PFSK-1 (cell line): Measurements from ENCODE around the gene TMEM254.

Experiments used
- POLR2AphosphoS5 ChIP-seq: IDR thresholded peaks from 2 replicates; pipeline ENCODE4 v1.6.1; 2012; ENCODE audit warnings: low read depth, mild to moderate bottlenecking, control low read depth, low read length, moderate library complexity
- SIN3A ChIP-seq: IDR thresholded peaks from 2 replicates; pipeline ENCODE4 v1.6.1; 2012; ENCODE audit warnings: mild to moderate bottlenecking, low read length, moderate library complexity, borderline replicate concordance; ENCODE audit not compliant: insufficient read depth
- TAF1 ChIP-seq: IDR thresholded peaks from 2 replicates; pipeline ENCODE4 v1.6.1; 2012; ENCODE audit warnings: low read length, control low read depth, borderline replicate concordance; ENCODE audit not compliant: insufficient read depth
- TF ChIP-seq, protein P1 (sequence below), 2 experiments: IDR thresholded peaks; 2 replicates each; pipeline versions ENCODE4 v1.6.1 to v1.8.0; 2011 to 2012; ENCODE audit warnings: low read depth in 2 of 2, low read length in 2 of 2, control low read depth in 1 of 2, inconsistent platforms in 1 of 2, mild to moderate bottlenecking in 1 of 2, moderate library complexity in 1 of 2; ENCODE audit not compliant: insufficient read depth in 1 of 2

DNA sequence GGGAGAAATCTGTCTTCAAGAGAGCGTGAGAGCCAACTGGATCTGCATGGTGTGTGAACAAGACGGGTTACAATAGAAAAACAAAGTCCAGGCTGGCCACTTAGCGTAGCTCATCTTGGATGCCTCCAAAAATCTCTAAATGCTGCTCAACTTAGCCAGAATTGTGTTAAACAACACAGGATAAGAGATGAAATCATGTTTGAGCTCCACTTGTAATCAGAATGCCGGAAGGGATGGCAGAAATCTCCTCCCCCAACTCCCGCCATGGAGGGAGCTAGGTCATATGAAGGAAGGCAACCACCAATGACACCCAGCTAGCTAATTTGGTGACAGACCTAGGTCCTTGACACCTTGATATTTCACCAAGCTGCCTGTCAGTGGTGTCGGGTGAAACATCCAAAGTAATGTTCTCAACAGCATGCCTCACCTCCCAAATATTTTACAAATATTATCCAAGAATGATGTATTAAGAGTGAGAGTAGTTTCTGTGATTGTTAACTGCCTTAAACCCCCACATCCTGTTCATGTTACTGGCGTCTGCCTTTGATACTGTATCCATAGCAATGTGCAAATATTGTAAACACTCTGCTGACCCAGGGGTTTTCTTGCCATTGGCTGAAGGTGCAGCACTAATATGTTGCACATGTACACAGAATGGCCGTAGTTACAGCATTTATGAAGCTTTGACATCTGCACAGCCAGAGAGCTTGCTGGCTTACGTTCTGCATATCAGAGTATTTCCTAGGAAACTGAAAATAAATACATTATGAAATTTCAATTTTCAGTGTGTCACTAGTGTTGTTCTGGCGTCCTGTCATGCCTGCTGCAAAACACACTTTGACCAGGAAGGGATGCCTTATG, 25.8 kb downstream of the TMEM254 start:
- TF ChIP-seq, protein P1, sequence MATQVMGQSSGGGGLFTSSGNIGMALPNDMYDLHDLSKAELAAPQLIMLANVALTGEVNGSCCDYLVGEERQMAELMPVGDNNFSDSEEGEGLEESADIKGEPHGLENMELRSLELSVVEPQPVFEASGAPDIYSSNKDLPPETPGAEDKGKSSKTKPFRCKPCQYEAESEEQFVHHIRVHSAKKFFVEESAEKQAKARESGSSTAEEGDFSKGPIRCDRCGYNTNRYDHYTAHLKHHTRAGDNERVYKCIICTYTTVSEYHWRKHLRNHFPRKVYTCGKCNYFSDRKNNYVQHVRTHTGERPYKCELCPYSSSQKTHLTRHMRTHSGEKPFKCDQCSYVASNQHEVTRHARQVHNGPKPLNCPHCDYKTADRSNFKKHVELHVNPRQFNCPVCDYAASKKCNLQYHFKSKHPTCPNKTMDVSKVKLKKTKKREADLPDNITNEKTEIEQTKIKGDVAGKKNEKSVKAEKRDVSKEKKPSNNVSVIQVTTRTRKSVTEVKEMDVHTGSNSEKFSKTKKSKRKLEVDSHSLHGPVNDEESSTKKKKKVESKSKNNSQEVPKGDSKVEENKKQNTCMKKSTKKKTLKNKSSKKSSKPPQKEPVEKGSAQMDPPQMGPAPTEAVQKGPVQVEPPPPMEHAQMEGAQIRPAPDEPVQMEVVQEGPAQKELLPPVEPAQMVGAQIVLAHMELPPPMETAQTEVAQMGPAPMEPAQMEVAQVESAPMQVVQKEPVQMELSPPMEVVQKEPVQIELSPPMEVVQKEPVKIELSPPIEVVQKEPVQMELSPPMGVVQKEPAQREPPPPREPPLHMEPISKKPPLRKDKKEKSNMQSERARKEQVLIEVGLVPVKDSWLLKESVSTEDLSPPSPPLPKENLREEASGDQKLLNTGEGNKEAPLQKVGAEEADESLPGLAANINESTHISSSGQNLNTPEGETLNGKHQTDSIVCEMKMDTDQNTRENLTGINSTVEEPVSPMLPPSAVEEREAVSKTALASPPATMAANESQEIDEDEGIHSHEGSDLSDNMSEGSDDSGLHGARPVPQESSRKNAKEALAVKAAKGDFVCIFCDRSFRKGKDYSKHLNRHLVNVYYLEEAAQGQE (IDR thresholded peaks at IDR 0.05; ENCODE audit: insufficient read depth in 1 of 2, low read depth in 2 of 2, low read length in 2 of 2), result no peak
- TF ChIP-seq TAF1, result no peak
- TF ChIP-seq POLR2AphosphoS5, result no peak
- TF ChIP-seq SIN3A, result no peak
